Ovary (tissue), 3 donors: Measurements from ENCODE around the gene HMGN3.

ENCODE experiments used
- CTCF ChIP-seq, 3 donors: fragments of 450-650 bp in 2 of 3; fragments of 200-600 bp in 1 of 3; IDR thresholded peaks; one replicate each; pipeline versions ENCODE4 v1.5.1 to v1.8.0; 2016 to 2022; ENCODE audit warnings: antibody characterized with exemption in 3 of 3, mild to moderate bottlenecking in 1 of 3
- EP300 ChIP-seq: sonication (generic); formaldehyde crosslinking; IDR thresholded peaks from one replicate; pipeline ENCODE4 v1.6.1; 2017; ENCODE audit warnings: antibody characterized with exemption
- POLR2A ChIP-seq: fragments of 450-650 bp; IDR thresholded peaks from one replicate; pipeline ENCODE4 v1.6.1; 2017; ENCODE audit warnings: antibody characterized with exemption, mild to moderate bottlenecking, moderate library complexity
- donor health status: DM: no; HTN: no; CAD: no.

- TF ChIP-seq CTCF (IDR thresholded peaks at IDR 0.05) (no peak), EP300 (no peak), POLR2A (no peak)
These were observed 19.2 kb downstream of the HMGN3 start for GRCh38 chr6:79215213-79215824.
